PC-9 (cell line): Measurements from ENCODE around the gene CDC42. TPM values are rescaled to one million over a fixed set of nuclear protein-coding genes. Genes with fewer than 3 reads are reported as not detected.
"Not testable (repeated sequence)": the region's sequence is repeated elsewhere in the genome, so short reads cannot be mapped to it uniquely, and the experiment has no call there.

ENCODE experiments used
- BruUV-seq: library from RNA; stranded (reverse); fragments of 400-500 nt; replicated peaks from 2 replicates; lab custom pipeline; 2021; lab: Mats Ljungman, UMichigan
- CTCF ChIA-PET: fragments of 300-600 bp; sonication (Branson Sonifier 250); formaldehyde crosslinking; loops from one replicate; lab custom pipeline; 2022; ENCODE audit warnings: antibody characterized with exemption; lab: Charles Lee
- POLR2A ChIA-PET: fragments of 300-600 bp; sonication (Branson Sonifier 250); formaldehyde crosslinking; loops from one replicate; lab custom pipeline; 2022; ENCODE audit warnings: antibody characterized with exemption; ENCODE audit not compliant: unreplicated experiment; lab: Charles Lee
- DNase-seq, 2 experiments: peaks; one replicate each; pipeline versions ENCODE4 v3.0.0 to v3.0.0-alpha.2; 2015 to 2022; ENCODE audit warnings: mixed read lengths in 1 of 2
- H2AFZ ChIP-seq: fragments of 200-600 bp; sonication (generic); 2 replicates; pipeline ENCODE4 v1.8.1; 2017; ENCODE audit warnings: antibody characterized with exemption
- H3F3A ChIP-seq: fragments of 200-600 bp; sonication (generic); 2 replicates; pipeline ENCODE4 v1.8.1; 2017; ENCODE audit warnings: antibody characterized with exemption, mild to moderate bottlenecking, low read depth; ENCODE audit not compliant: insufficient read depth
- H3K27ac ChIP-seq: fragments of 200-600 bp; sonication (generic); 2 replicates; pipeline ENCODE4 v1.6.1; 2016; ENCODE audit warnings: mixed run types
- H3K27me3 ChIP-seq: fragments of 200-600 bp; sonication (generic); 2 replicates; pipeline ENCODE4 v1.6.1; 2016; ENCODE audit warnings: low read depth, mixed run types; ENCODE audit not compliant: insufficient read depth
- H3K36me3 ChIP-seq: fragments of 200-600 bp; sonication (generic); 2 replicates; pipeline ENCODE4 v1.6.1; 2016; ENCODE audit warnings: low read depth, mixed run types
- H3K4me1 ChIP-seq: fragments of 200-600 bp; sonication (generic); replicated peaks from 2 replicates; pipeline ENCODE4 v1.6.1; 2016; ENCODE audit warnings: mixed run types; ENCODE audit not compliant: insufficient read depth
- H3K4me2 ChIP-seq: fragments of 200-600 bp; sonication (generic); 2 replicates; pipeline ENCODE4 v1.6.1; 2017; ENCODE audit warnings: mixed run types
- H3K4me3 ChIP-seq: fragments of 200-600 bp; sonication (generic); 2 replicates; pipeline ENCODE4 v1.6.1; 2016; ENCODE audit warnings: mixed run types
- H3K79me2 ChIP-seq: fragments of 200-600 bp; sonication (generic); 2 replicates; pipeline ENCODE4 v1.6.1; 2017; ENCODE audit warnings: low read depth, mixed run types
- H3K9me2 ChIP-seq: fragments of 200-600 bp; sonication (generic); 2 replicates; pipeline ENCODE4 v1.8.1; 2017; ENCODE audit warnings: mild to moderate bottlenecking; ENCODE audit not compliant: insufficient read depth
- H3K9me3 ChIP-seq: fragments of 200-600 bp; sonication (generic); 2 replicates; pipeline ENCODE4 v1.8.1; 2016; ENCODE audit warnings: low read depth; ENCODE audit not compliant: insufficient read depth
- H4K20me1 ChIP-seq: fragments of 200-600 bp; sonication (generic); 2 replicates; pipeline ENCODE4 v1.8.1; 2017; ENCODE audit not compliant: insufficient read depth
- EZH2 ChIP-seq: fragments of 200-600 bp; sonication (generic); IDR thresholded peaks from 2 replicates; pipeline ENCODE4 v1.8.0; 2017; ENCODE audit warnings: antibody characterized with exemption, low read depth
- intact Hi-C: fragments of 100-400 bp; cut with micrococcal nuclease; formaldehyde crosslinking; loops from one replicate; pipeline ENCODE4 v1.10.0; 2022; ENCODE audit not compliant: unreplicated experiment
- total RNA-seq: library from RNA; stranded (reverse); gene quantifications from 2 replicates; pipeline ENCODE4 v1.2.3, GENCODE V29; 2021
- TF ChIP-seq, protein P1 (sequence below): fragments of 200-600 bp; sonication (generic); conservative IDR thresholded peaks from 2 replicates; pipeline ENCODE4 v1.6.1; 2017; ENCODE audit warnings: mixed run types, antibody characterized with exemption, mild to moderate bottlenecking, moderate library complexity

Gene CDC42
- total RNA-seq, 1 experiment from 2014 or later: 183 TPM

- Histone ChIP-seq H3K4me2 (no peak overlapping the region), H3K4me3 (no peak overlapping the region), H3K79me2 (peaks cover 55% of the 10 kb centered on the region), H3K9me2 (no peaks in the 10 kb centered on the region), H3K27ac (peak overlapping the region; percentile 5; the same call in 1 of the 2 replicates), H2AFZ (no peak overlapping the region), H3K9me3 (no peaks in the 10 kb centered on the region), H3K4me1 (no peaks in the 10 kb centered on the region), H4K20me1 (peaks cover 69% of the 10 kb centered on the region), H3F3A (peaks cover 19% of the 10 kb centered on the region; the same call in 1 of the 2 replicates), H3K27me3 (no peaks in the 10 kb centered on the region), H3K36me3 (peaks cover 17% of the 10 kb centered on the region)
- POLR2A ChIA-PET: no interaction called here
- CTCF ChIA-PET: no interaction called here
- DNase-seq: no peak
- intact Hi-C loops: no loop called here
- no TSS peak for BruUV-seq
- TF ChIP-seq, protein P1, sequence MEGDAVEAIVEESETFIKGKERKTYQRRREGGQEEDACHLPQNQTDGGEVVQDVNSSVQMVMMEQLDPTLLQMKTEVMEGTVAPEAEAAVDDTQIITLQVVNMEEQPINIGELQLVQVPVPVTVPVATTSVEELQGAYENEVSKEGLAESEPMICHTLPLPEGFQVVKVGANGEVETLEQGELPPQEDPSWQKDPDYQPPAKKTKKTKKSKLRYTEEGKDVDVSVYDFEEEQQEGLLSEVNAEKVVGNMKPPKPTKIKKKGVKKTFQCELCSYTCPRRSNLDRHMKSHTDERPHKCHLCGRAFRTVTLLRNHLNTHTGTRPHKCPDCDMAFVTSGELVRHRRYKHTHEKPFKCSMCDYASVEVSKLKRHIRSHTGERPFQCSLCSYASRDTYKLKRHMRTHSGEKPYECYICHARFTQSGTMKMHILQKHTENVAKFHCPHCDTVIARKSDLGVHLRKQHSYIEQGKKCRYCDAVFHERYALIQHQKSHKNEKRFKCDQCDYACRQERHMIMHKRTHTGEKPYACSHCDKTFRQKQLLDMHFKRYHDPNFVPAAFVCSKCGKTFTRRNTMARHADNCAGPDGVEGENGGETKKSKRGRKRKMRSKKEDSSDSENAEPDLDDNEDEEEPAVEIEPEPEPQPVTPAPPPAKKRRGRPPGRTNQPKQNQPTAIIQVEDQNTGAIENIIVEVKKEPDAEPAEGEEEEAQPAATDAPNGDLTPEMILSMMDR: no peak
- no peak for TF ChIP-seq EZH2
Measured at GRCh38 chr1:22089787-22090186, 37.3 kb downstream of the CDC42 start.

GRCh38 chr1:22090867-22091266 lies 38.4 kb downstream of the CDC42 start:
- H3F3A ChIP-seq: peaks cover 19% of the 10 kb centered on the region; the same call in 1 of the 2 replicates
- no peaks in the 10 kb centered on the region for H3K9me3 ChIP-seq
- intact Hi-C loops: no loop called here
- H3K9me2 ChIP-seq: no peaks in the 10 kb centered on the region
- BruUV-seq: no TSS peak
- H3K4me1 ChIP-seq: no peaks in the 10 kb centered on the region
- peaks cover 44% of the 10 kb centered on the region for H3K79me2 ChIP-seq
- H4K20me1 ChIP-seq: peaks cover 59% of the 10 kb centered on the region
- no peak for DNase-seq
- H3K4me3 ChIP-seq: no peak overlapping the region
- ChIA-PET POLR2A (no interaction called here), CTCF (no interaction called here)
- H2AFZ ChIP-seq: no peak overlapping the region
- no peak for TF ChIP-seq EZH2
- H3K27ac ChIP-seq: no peak overlapping the region
- H3K27me3 ChIP-seq: no peaks in the 10 kb centered on the region
- H3K36me3 ChIP-seq: peaks cover 17% of the 10 kb centered on the region
- no peak overlapping the region for H3K4me2 ChIP-seq

DNA sequence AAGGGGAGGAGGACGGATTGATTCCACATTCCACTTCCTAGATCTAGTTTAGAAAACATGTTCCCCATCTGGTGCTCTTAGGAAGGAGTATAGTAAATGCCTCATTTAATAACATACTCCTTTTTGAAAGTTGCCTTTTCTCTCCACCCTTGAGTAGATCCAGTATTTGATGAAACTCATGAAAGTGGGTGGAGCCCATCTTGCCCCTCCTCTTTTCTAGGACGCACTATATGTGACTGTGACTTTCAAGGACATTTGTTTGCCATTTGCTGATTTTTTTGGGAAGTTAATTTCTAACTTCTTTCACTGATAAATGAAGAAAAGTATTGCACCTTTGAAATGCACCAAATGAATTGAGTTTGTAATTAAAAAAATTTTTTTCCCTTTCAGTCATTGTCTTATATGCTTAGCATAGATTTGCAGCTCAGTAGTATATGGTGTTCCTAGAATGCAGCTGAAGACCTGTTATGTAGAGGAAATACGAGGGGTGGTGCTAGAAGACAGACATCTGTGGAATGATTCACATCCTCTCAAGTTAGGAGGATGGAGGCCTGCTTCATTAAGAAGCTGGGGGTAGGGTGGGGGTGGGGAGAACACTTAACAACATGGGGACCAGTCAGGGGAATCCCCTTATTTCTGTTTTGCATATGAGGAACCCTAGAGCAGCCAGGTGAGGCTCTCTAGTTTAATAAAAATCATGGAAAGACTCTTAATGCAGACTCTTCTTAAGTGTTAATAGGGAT lies 39.7 kb downstream of the CDC42 start:
- peaks cover 32% of the 10 kb centered on the region for H3K79me2 ChIP-seq
- H3K36me3 ChIP-seq, POLR2A ChIA-PET, H3K27ac ChIP-seq, H3K9me3 ChIP-seq, H3K4me1 ChIP-seq, H3K9me2 ChIP-seq, H3K27me3 ChIP-seq, H3K4me2 ChIP-seq, CTCF ChIA-PET, BruUV-seq, H2AFZ ChIP-seq, H3K4me3 ChIP-seq, intact Hi-C loops, DNase-seq: not testable (repeated sequence)
- H4K20me1 ChIP-seq: peaks cover 46% of the 10 kb centered on the region
- H3F3A ChIP-seq: peaks cover 14% of the 10 kb centered on the region; the same call in 1 of the 2 replicates

- H3K9me3 ChIP-seq: no peaks in the 10 kb centered on the region
- ChIA-PET POLR2A (no interaction called here), CTCF (no interaction called here)
- H3K4me2 ChIP-seq: no peak overlapping the region
- no peaks in the 10 kb centered on the region for H3K27me3 ChIP-seq
- peaks cover 5% of the 10 kb centered on the region for H3K36me3 ChIP-seq
- no peaks in the 10 kb centered on the region for H3K9me2 ChIP-seq
- no peak for DNase-seq
- H3K4me1 ChIP-seq: no peaks in the 10 kb centered on the region
- peaks cover 37% of the 10 kb centered on the region for H4K20me1 ChIP-seq
- peaks cover 10% of the 10 kb centered on the region; the same call in 1 of the 2 replicates for H3F3A ChIP-seq
- no peak for TF ChIP-seq EZH2
- H3K4me3 ChIP-seq: no peak overlapping the region
- H2AFZ ChIP-seq: no peak overlapping the region
- intact Hi-C loops: no loop called here
- peaks cover 20% of the 10 kb centered on the region for H3K79me2 ChIP-seq
- no TSS peak for BruUV-seq
- no peak overlapping the region for H3K27ac ChIP-seq
Measured at GRCh38 chr1:22093513-22093912, 41.0 kb downstream of the CDC42 start.
